Body of pancreas (tissue), 4 donors: ENCODE results near the gene NRF1. TPM values are rescaled to one million over a fixed set of nuclear protein-coding genes. Genes with fewer than 3 reads are reported as not detected.

Source experiments
- ATAC-seq: fragments of 150-250 bp; one replicate; pipeline ENCODE4 v1.9.1; 2016
- DNase-seq, 4 donors: peaks; one replicate each; pipeline ENCODE4 v3.0.0-alpha.2; 2019
- H3K27ac ChIP-seq, 4 donors: fragments of 200-600 bp; sonication (generic); 1 replicate in 3 of 4; 2 replicates in 1 of 4; pipeline versions ENCODE4 v1.5.1 to v1.6.1; 2016 to 2019; ENCODE audit warnings: mild to moderate bottlenecking in 1 of 4, mixed read lengths in 1 of 4, moderate library complexity in 1 of 4
- H3K27me3 ChIP-seq, 2 donors: fragments of 200-600 bp; sonication (generic); one replicate each; pipeline ENCODE4 v1.6.0; 2016; ENCODE audit warnings: mild to moderate bottlenecking in 1 of 2
- H3K36me3 ChIP-seq, 2 donors: fragments of 200-600 bp; sonication (generic); replicated peaks in 1 of 2; 2 replicates each; pipeline ENCODE4 v1.5.1; 2016; ENCODE audit warnings: low read depth in 2 of 2; ENCODE audit not compliant: insufficient read depth in 1 of 2
- H3K4me1 ChIP-seq: fragments of 200-600 bp; sonication (generic); one replicate; pipeline ENCODE4 v1.6.0; 2016
- H3K4me3 ChIP-seq, 2 donors: fragments of 200-600 bp; sonication (generic); 1 replicate in 1 of 2; 2 replicates in 1 of 2; pipeline ENCODE4 v1.5.1; 2016 to 2019
- H3K9me3 ChIP-seq, 3 donors: fragments of 200-600 bp; sonication (generic); 1 replicate in 2 of 3; 2 replicates in 1 of 3; pipeline ENCODE4 v1.5.1; 2016
- CTCF ChIP-seq, 7 experiments: fragments of 450-650 bp in 4 of 7; fragments of 200-600 bp in 3 of 7; sonication (generic) in 3 of 7; IDR thresholded peaks; one replicate each; pipeline ENCODE4 v1.5.1; 2016 to 2019; ENCODE audit warnings: antibody characterized with exemption in 7 of 7
- POLR2A ChIP-seq, 3 donors: fragments of 450-650 bp; IDR thresholded peaks; one replicate each; pipeline ENCODE4 v1.6.1; 2016; ENCODE audit warnings: antibody characterized with exemption in 3 of 3, mild to moderate bottlenecking in 2 of 3
- WGBS, 2 donors: methylation state at CpG; one replicate each; pipeline ENCODE4 v1.1.5; 2017; 5-methylcytosine and 5-hydroxymethylcytosine counted together
- intact Hi-C: fragments of 100-400 bp; cut with DNase I; formaldehyde crosslinking; loops from one replicate; pipeline ENCODE4 v1.15.1; 2023
- total RNA-seq, 2 donors: library from RNA; depleted of rRNA; stranded (reverse); fragments of >200 nt; gene quantifications; one replicate each; pipeline ENCODE4 v1.1.0, GENCODE V29; 2016

NRF1 gene
- total RNA-seq, 2 donors from 2014 or later = 10.1 to 11.9 TPM

GRCh38 chr7:129789000-129789399, 177.5 kb downstream of the NRF1 start:
- H3K4me3 ChIP-seq = no peak overlapping the region
- peak in 1 of 4 donors; percentile 5 for DNase-seq
- 91 to 96% methylated on average over 6 of the region's 6 CpGs for WGBS, 2 donors
- no peak overlapping the region for H3K27ac ChIP-seq
- no peaks in the 10 kb centered on the region for H3K36me3 ChIP-seq
- intact Hi-C loops = no loop called here
- H3K9me3 ChIP-seq = no peaks in the 10 kb centered on the region
- no peak for TF ChIP-seq CTCF (IDR thresholded peaks at IDR 0.05)
- TF ChIP-seq POLR2A (IDR thresholded peaks at IDR 0.05) = no peak
- peaks cover 0 to 13% of the 10 kb centered on the region in 2 donors for H3K27me3 ChIP-seq
- ATAC-seq = no peak
- H3K4me1 ChIP-seq = peaks cover 14% of the 10 kb centered on the region

GRCh38 chr7:129789652-129790051, 178.1 kb downstream of the NRF1 start:
- Histone ChIP-seq H3K4me1 (peaks cover 11% of the 10 kb centered on the region), H3K27me3 (peaks cover 0 to 13% of the 10 kb centered on the region in 2 donors)
- intact Hi-C loops = no loop called here

GRCh38 chr7:129790136-129790535, 178.6 kb downstream of the NRF1 start:
- H3K9me3 ChIP-seq = no peaks in the 10 kb centered on the region

More at GRCh38 chr7:129789652-129790051, 178.1 kb downstream of the NRF1 start:
- Histone ChIP-seq H3K4me3 (no peak overlapping the region), H3K27ac (no peak overlapping the region), H3K36me3 (no peaks in the 10 kb centered on the region), H3K9me3 (no peaks in the 10 kb centered on the region)
- 50 to 75% methylated on average over 1 of the region's 1 CpG for WGBS, 2 donors
- no peak for TF ChIP-seq POLR2A (IDR thresholded peaks at IDR 0.05)
- no peak for TF ChIP-seq CTCF (IDR thresholded peaks at IDR 0.05)
- ATAC-seq = no peak
- DNase-seq = no peak

GRCh38 chr7:129792721-129793120, 181.2 kb downstream of the NRF1 start:
- Histone ChIP-seq H3K4me1 (no peaks in the 10 kb centered on the region), H3K36me3 (no peaks in the 10 kb centered on the region), H3K27ac (no peak overlapping the region), H3K4me3 (no peak overlapping the region), H3K9me3 (no peaks in the 10 kb centered on the region), H3K27me3 (no peaks in the 10 kb centered on the region)
- no peak for ATAC-seq
- TF ChIP-seq POLR2A (IDR thresholded peaks at IDR 0.05) = no peak
- no peak for TF ChIP-seq CTCF (IDR thresholded peaks at IDR 0.05)
- no peak for DNase-seq
- intact Hi-C loops = no loop called here
- 91 to 95% methylated on average over 6 to 9 of the region's 9 CpGs for WGBS, 2 donors

More at GRCh38 chr7:129790136-129790535, 178.6 kb downstream of the NRF1 start:
- peaks cover 0 to 9% of the 10 kb centered on the region in 2 donors for H3K27me3 ChIP-seq
- TF ChIP-seq POLR2A (IDR thresholded peaks at IDR 0.05) (no peak), CTCF (IDR thresholded peaks at IDR 0.05) (no peak)
- H3K36me3 ChIP-seq = no peaks in the 10 kb centered on the region
- intact Hi-C loops = no loop called here
- peaks cover 7% of the 10 kb centered on the region for H3K4me1 ChIP-seq
- 87 to 92% methylated on average over 6 of the region's 6 CpGs for WGBS, 2 donors
- DNase-seq = no peak
- H3K4me3 ChIP-seq = no peak overlapping the region
- H3K27ac ChIP-seq = no peak overlapping the region
- ATAC-seq = no peak
